H1 (cell line): Measurements from ENCODE around the gene CSH1. TPM values are rescaled to one million over a fixed set of nuclear protein-coding genes. Genes with fewer than 3 reads are reported as not detected.

Experiments
- HDAC6 ChIP-seq: IDR thresholded peaks from one replicate; pipeline ENCODE4 v1.7.1; 2012; ENCODE audit warnings: low read depth, mild to moderate bottlenecking, inconsistent platforms, low read length, moderate library complexity
- JUND ChIP-seq: IDR thresholded peaks from 2 replicates; pipeline ENCODE4 v1.6.1; 2011; ENCODE audit warnings: mild to moderate bottlenecking, improper control_type of control experiment, low read length
- KDM5A ChIP-seq: fragments of 200-600 bp; IDR thresholded peaks from 2 replicates; pipeline ENCODE4 v1.7.1; 2012; ENCODE audit warnings: mild to moderate bottlenecking, low read length, inconsistent platforms, mixed read lengths
- NANOG ChIP-seq: IDR thresholded peaks from 2 replicates; pipeline ENCODE4 v1.6.1; 2011; ENCODE audit warnings: low read length, low read depth, mild to moderate bottlenecking, inconsistent platforms; ENCODE audit not compliant: insufficient read depth, poor library complexity, severe bottlenecking
- POLR2AphosphoS5 ChIP-seq: IDR thresholded peaks from 2 replicates; pipeline ENCODE4 v1.6.1; 2011; ENCODE audit warnings: low read depth, low read length
- polyA plus RNA-seq, 7 experiments: library from polyadenylated mRNA; depleted of rRNA in 3 of 7; stranded (reverse) in 5 of 7; unstranded in 2 of 7; fragments of >200 nt in 5 of 7; fragments of 200-250 nt in 2 of 7; gene quantifications; 1 replicate in 5 of 7; 2 replicates in 1 of 7; 4 replicates in 1 of 7; pipeline versions ENCODE4 v1.2.1 to v1.2.3, GENCODE V29; 2011 to 2013; ENCODE audit warnings: missing spikeins in 2 of 7, mixed read lengths in 2 of 7
- total RNA-seq: library from RNA; stranded (reverse); fragmentation: NEBNext Ultra II Directional; extraction: Animal tissue kit (Norgen Biotek cat#: 25700); gene quantifications from 2 replicates; pipeline ENCODE4 v1.2.1, GENCODE V29; 2021
- TF ChIP-seq, protein P1 (sequence below): fragments of 300-600 bp; sonication (generic); IDR thresholded peaks from 2 replicates; pipeline ENCODE4 v1.7.1; 2012; ENCODE audit warnings: low read length, moderate library complexity, mild to moderate bottlenecking, inconsistent platforms; ENCODE audit not compliant: insufficient replicate concordance
- TF ChIP-seq, protein P2 (sequence below), 3 experiments: IDR thresholded peaks; 1 replicate in 2 of 3; 2 replicates in 1 of 3; pipeline versions ENCODE4 v1.5.1 to v1.6.1; 2011; ENCODE audit warnings: low read length in 3 of 3, mild to moderate bottlenecking in 3 of 3, inconsistent platforms in 2 of 3, low read depth in 1 of 3, moderate library complexity in 1 of 3; ENCODE audit not compliant: insufficient read depth in 1 of 3; ENCODE audit errors: control extremely low read depth in 1 of 3

The CSH1 gene
- total and polyA plus RNA-seq, 2 of the 8 experiments (the other 6 are each of a cell fraction or from before 2014, with no cell fraction given): 0.12 TPM; not detected in 1

DNA sequence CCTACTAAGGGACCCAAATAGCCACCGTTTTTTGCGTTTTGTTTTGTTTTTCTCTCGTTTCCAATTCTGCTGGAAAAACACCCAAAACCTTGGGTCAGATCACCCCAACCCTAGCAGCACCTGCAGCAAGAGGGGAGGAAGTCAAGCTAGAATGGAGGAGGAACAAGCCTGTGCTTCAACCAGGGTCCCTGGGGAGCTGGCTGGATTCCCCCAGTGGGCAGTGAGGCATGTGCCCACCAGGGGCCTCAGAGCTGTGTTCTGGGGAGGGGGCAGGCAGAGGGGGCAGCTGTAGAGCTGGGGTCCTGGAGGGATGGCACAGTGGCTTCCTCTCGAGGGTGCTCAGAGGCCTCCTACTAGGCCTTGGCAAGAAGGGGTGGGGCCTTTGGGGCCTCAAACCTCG, 29.2 kb upstream of the CSH1 start (continued):
- TF ChIP-seq, protein P1, sequence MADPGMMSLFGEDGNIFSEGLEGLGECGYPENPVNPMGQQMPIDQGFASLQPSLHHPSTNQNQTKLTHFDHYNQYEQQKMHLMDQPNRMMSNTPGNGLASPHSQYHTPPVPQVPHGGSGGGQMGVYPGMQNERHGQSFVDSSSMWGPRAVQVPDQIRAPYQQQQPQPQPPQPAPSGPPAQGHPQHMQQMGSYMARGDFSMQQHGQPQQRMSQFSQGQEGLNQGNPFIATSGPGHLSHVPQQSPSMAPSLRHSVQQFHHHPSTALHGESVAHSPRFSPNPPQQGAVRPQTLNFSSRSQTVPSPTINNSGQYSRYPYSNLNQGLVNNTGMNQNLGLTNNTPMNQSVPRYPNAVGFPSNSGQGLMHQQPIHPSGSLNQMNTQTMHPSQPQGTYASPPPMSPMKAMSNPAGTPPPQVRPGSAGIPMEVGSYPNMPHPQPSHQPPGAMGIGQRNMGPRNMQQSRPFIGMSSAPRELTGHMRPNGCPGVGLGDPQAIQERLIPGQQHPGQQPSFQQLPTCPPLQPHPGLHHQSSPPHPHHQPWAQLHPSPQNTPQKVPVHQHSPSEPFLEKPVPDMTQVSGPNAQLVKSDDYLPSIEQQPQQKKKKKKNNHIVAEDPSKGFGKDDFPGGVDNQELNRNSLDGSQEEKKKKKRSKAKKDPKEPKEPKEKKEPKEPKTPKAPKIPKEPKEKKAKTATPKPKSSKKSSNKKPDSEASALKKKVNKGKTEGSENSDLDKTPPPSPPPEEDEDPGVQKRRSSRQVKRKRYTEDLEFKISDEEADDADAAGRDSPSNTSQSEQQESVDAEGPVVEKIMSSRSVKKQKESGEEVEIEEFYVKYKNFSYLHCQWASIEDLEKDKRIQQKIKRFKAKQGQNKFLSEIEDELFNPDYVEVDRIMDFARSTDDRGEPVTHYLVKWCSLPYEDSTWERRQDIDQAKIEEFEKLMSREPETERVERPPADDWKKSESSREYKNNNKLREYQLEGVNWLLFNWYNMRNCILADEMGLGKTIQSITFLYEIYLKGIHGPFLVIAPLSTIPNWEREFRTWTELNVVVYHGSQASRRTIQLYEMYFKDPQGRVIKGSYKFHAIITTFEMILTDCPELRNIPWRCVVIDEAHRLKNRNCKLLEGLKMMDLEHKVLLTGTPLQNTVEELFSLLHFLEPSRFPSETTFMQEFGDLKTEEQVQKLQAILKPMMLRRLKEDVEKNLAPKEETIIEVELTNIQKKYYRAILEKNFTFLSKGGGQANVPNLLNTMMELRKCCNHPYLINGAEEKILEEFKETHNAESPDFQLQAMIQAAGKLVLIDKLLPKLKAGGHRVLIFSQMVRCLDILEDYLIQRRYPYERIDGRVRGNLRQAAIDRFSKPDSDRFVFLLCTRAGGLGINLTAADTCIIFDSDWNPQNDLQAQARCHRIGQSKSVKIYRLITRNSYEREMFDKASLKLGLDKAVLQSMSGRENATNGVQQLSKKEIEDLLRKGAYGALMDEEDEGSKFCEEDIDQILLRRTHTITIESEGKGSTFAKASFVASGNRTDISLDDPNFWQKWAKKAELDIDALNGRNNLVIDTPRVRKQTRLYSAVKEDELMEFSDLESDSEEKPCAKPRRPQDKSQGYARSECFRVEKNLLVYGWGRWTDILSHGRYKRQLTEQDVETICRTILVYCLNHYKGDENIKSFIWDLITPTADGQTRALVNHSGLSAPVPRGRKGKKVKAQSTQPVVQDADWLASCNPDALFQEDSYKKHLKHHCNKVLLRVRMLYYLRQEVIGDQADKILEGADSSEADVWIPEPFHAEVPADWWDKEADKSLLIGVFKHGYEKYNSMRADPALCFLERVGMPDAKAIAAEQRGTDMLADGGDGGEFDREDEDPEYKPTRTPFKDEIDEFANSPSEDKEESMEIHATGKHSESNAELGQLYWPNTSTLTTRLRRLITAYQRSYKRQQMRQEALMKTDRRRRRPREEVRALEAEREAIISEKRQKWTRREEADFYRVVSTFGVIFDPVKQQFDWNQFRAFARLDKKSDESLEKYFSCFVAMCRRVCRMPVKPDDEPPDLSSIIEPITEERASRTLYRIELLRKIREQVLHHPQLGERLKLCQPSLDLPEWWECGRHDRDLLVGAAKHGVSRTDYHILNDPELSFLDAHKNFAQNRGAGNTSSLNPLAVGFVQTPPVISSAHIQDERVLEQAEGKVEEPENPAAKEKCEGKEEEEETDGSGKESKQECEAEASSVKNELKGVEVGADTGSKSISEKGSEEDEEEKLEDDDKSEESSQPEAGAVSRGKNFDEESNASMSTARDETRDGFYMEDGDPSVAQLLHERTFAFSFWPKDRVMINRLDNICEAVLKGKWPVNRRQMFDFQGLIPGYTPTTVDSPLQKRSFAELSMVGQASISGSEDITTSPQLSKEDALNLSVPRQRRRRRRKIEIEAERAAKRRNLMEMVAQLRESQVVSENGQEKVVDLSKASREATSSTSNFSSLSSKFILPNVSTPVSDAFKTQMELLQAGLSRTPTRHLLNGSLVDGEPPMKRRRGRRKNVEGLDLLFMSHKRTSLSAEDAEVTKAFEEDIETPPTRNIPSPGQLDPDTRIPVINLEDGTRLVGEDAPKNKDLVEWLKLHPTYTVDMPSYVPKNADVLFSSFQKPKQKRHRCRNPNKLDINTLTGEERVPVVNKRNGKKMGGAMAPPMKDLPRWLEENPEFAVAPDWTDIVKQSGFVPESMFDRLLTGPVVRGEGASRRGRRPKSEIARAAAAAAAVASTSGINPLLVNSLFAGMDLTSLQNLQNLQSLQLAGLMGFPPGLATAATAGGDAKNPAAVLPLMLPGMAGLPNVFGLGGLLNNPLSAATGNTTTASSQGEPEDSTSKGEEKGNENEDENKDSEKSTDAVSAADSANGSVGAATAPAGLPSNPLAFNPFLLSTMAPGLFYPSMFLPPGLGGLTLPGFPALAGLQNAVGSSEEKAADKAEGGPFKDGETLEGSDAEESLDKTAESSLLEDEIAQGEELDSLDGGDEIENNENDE: no peak
- TF ChIP-seq, protein P2, sequence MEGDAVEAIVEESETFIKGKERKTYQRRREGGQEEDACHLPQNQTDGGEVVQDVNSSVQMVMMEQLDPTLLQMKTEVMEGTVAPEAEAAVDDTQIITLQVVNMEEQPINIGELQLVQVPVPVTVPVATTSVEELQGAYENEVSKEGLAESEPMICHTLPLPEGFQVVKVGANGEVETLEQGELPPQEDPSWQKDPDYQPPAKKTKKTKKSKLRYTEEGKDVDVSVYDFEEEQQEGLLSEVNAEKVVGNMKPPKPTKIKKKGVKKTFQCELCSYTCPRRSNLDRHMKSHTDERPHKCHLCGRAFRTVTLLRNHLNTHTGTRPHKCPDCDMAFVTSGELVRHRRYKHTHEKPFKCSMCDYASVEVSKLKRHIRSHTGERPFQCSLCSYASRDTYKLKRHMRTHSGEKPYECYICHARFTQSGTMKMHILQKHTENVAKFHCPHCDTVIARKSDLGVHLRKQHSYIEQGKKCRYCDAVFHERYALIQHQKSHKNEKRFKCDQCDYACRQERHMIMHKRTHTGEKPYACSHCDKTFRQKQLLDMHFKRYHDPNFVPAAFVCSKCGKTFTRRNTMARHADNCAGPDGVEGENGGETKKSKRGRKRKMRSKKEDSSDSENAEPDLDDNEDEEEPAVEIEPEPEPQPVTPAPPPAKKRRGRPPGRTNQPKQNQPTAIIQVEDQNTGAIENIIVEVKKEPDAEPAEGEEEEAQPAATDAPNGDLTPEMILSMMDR (IDR thresholded peaks at IDR 0.05; ENCODE audit: control extremely low read depth in 1 of 3, insufficient read depth in 1 of 3, low read depth in 1 of 3, low read length in 3 of 3): no peak
- TF ChIP-seq KDM5A: no peak
- no peak for TF ChIP-seq POLR2AphosphoS5
- no peak for TF ChIP-seq HDAC6
- TF ChIP-seq JUND: no peak
- no peak for TF ChIP-seq NANOG
